Thymus (tissue), 11 donors: ENCODE results near the gene KRT83. TPM values are rescaled to one million over a fixed set of nuclear protein-coding genes. Genes with fewer than 3 reads are reported as not detected.

Experiments used
- DNase-seq, 9 donors: peaks; one replicate each; pipeline ENCODE4 v3.0.0-alpha.2; 2013; ENCODE audit warnings: low spot score in 9 of 9, low read depth in 6 of 9, missing footprints in 1 of 9
- H3K27ac ChIP-seq, 2 donors: one replicate each; pipeline ENCODE4 v1.5.1; 2013; ENCODE audit warnings: control low read depth in 1 of 2, low read depth in 1 of 2, low read length in 1 of 2, mild to moderate bottlenecking in 1 of 2, moderate library complexity in 1 of 2
- H3K27me3 ChIP-seq, 2 donors: one replicate each; pipeline ENCODE4 v1.5.1; 2013; ENCODE audit warnings: low read length in 1 of 2; ENCODE audit not compliant: control insufficient read depth in 2 of 2, insufficient read depth in 1 of 2
- H3K36me3 ChIP-seq, 2 donors: one replicate each; pipeline ENCODE4 v1.5.1; 2013; ENCODE audit warnings: low read length in 1 of 2, mild to moderate bottlenecking in 1 of 2, moderate library complexity in 1 of 2; ENCODE audit not compliant: control insufficient read depth in 2 of 2, insufficient read depth in 2 of 2
- H3K4me1 ChIP-seq, 2 donors: one replicate each; pipeline ENCODE4 v1.5.1; 2013; ENCODE audit warnings: low read length in 2 of 2; ENCODE audit not compliant: control insufficient read depth in 2 of 2, insufficient read depth in 2 of 2
- H3K4me3 ChIP-seq, 2 donors: one replicate each; pipeline ENCODE4 v1.5.1; 2013; ENCODE audit warnings: low read length in 2 of 2, control low read depth in 1 of 2, mild to moderate bottlenecking in 1 of 2
- H3K9me3 ChIP-seq, 2 donors: one replicate each; pipeline ENCODE4 v1.5.1; 2013; ENCODE audit warnings: low read length in 1 of 2, mild to moderate bottlenecking in 1 of 2; ENCODE audit not compliant: control insufficient read depth in 2 of 2, insufficient read depth in 1 of 2
- WGBS: extraction: QIAGEN DNeasy Blood & Tissue Kit; methylation state at CpG from one replicate; pipeline ENCODE4 v1.1.7; 2013; 5-methylcytosine and 5-hydroxymethylcytosine counted together
- polyA plus RNA-seq: library from polyadenylated mRNA; stranded (reverse); fragments of 200-250 nt; gene quantifications from one replicate; pipeline ENCODE4 v1.2.3, GENCODE V29; 2013
- total RNA-seq: library from RNA; stranded (reverse); fragments of 120-200 nt; gene quantifications from one replicate; pipeline ENCODE4 v1.2.4, GENCODE V29; 2013
- donor health status: healthy.

KRT83 gene
- total and polyA plus RNA-seq, 2 donors, result 0.33 to 1.0 TPM

DNA sequence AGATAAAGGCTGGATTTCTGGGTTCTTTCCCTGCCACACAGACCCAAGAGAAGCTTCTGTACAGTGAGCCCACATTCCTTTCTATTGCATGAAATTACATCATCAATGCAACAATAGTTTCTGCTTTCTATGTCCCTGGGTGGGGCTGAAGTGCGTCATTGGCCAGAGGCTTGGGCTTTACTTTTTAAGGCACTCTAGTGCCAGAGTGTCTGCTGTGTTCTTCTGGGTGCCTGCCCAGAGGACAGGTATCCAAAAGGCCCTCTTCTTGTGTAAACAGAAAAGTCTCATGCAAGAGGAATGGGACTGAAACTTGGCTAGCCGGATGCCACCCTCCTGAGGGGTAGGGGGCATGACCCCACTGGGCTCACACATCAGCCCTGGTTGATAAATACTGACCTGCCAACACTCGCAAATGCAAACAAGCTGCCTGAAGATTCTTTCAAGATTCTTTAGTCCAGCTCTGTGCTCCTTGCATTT lies 40.8 kb downstream of the KRT83 start:
- Histone ChIP-seq H3K36me3 (no peaks in the 10 kb centered on the region), H3K4me3 (no peak overlapping the region), H3K9me3 (no peaks in the 10 kb centered on the region), H3K27ac (peak overlapping the region in 1 of 2 donors; percentile 15), H3K4me1 (peaks cover 0 to 5% of the 10 kb centered on the region in 2 donors), H3K27me3 (peaks cover 2 to 34% of the 10 kb centered on the region in 2 donors)
- DNase-seq, result no peak
- WGBS, result 92% methylated on average over 3 of the region's 3 CpGs

DNA sequence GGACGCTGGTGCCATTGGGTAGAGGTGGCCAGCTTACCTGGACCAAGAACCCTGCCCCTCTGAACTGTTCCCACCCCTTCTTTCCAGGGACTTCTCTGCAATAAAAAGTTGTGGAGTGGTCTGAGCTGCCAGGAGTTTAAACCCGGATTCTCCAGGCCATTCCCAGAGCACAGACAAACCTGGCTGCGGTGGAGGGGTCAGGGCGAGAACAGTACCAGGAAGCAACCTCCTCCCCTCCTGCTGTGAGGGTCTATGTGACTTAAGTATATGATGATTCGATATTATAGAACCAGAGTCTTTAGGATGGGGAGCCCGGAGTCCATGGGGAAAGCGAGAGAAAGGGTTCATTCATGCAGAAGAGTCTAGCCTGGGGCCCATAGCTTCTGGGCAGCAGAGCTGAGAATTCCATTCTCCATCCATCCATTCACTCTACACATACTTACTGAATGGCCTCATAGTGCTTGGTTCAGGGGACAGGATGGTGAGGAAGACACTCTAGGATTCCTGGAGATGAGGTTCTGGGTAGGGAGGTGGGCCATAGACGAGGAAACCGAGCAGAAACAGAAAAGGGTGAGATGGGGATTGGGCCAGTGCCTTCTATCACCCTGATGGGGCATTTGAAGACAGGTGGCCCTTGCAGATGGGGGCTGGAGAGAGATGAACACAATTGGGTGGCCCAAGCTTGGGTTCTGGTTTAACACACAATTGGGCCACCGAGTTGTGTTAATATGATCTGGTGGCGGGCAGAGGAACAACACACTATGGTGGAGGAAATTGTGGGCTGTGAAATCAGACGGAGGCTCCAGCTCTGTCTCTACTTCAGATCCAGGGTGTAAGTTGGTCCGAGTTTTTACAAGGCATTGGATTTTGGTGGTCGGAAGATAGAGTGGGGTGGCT lies 41.5 kb downstream of the KRT83 start:
- WGBS, result 95% methylated on average over 14 of the region's 14 CpGs
- no peaks in the 10 kb centered on the region for H3K9me3 ChIP-seq
- peaks cover 2 to 37% of the 10 kb centered on the region in 2 donors for H3K27me3 ChIP-seq
- no peaks in the 10 kb centered on the region for H3K36me3 ChIP-seq
- DNase-seq, result no peak
- no peak overlapping the region for H3K27ac ChIP-seq
- no peak overlapping the region for H3K4me3 ChIP-seq
- H3K4me1 ChIP-seq, result peaks cover 0 to 5% of the 10 kb centered on the region in 2 donors

DNA sequence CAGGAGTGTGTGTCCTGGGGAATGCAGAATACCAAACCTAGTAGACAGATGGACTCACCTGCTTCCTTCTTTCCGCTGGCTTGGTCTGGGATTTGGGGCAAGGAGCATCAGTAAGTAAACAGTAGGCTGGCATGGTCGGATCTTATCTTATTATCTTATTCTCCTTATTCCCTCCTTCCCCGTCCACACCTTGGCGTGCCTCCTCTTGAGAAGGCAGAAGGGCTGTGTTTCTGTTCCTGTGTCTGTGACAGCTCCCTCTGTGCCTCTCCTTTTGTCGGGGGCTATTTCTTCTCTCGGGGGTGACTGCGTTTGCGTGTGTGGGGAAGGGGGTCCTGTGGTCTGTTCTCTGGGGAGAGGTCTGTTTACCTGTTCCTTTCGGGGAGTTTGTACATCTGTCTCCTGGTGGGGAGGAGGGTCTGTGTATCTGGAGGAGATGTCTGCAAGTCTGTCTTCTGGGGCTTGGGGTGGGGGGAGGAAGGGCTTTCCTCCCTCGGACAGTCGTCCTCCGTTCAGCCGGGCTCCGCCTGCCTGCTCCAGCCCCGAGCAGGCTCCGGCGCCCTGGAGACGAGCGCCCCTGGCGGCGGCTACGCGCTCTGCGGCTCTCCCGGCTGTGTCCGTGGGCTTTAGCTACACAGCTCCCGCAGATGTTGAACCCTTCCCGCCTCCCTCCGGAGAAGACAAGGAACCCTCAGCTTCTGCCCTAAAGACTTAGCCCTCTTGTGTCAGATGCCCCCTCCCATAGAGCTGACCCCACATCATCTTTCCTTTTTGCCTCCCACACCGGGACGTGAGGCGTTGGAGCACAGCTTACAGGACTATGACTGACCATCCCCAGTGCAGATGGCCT lies 42.4 kb downstream of the KRT83 start:
- H3K27ac ChIP-seq, result no peak overlapping the region
- no peaks in the 10 kb centered on the region for H3K36me3 ChIP-seq
- no peaks in the 10 kb centered on the region for H3K9me3 ChIP-seq
- peaks cover 0 to 5% of the 10 kb centered on the region in 2 donors for H3K4me1 ChIP-seq
- H3K4me3 ChIP-seq, result no peak overlapping the region
- WGBS, result 24% methylated on average over 32 of the region's 32 CpGs
- DNase-seq, result peak in 8 of 9 donors; percentile 2 to 73 (median 37)
- H3K27me3 ChIP-seq, result peaks cover 2 to 43% of the 10 kb centered on the region in 2 donors

DNA sequence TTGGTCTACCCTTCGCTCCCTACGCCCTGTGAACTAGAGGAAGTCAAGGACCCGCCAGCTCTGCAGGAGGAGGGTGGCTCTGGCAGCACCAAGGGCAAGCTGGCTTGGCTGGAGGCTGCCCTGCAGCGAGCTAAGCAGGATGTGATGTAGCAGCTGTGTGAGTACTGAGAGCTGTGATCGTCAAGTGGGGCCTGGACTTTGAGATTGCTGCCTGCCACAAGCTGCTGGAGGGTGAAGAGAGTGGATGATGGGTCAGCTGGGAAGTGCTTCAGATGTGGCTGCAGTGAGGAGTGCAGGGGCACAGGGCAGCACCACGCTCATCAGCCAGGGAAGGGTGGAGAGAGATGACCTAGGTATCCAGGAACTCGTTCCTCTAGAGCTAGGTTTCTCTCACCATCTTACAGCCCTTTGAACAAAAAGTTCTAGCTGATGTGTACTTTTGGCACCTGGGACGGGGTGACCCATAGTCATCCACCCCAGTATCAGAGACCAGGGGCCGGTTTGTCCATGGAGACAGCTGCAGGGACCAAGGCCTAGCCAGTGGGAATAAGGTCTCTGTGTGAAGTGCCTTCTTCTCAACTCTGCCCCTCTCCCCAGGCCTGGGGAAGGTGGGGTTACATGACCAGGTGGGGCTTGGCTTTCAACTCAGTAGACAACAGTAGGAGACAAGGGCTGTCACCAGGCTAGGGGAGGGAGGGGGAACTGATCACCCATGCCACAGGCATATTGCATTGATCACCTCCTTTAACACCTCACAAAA lies 43.5 kb downstream of the KRT83 start:
- DNase-seq, result no peak
- H3K9me3 ChIP-seq, result no peaks in the 10 kb centered on the region
- WGBS, result 78% methylated on average over 9 of the region's 9 CpGs

DNA sequence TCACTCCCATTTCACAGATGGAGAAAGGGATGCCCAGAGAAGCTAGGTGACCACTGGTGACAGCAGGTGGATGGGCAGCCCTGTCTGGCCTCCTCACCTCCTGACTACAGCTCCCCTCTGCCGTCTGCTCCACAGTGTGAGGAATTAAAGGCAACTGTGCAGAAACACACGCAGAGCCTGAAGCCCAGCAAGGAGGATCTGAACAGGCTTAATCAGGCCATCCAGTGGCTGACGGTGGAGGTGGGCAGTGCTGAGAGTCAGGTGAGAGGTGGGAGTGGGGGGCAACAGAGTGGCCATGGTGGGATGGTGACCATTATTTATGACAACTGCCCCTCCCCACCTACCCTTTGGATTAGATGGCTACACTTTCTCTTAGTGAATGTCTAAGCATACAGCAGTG lies 45.5 kb downstream of the KRT83 start:
- WGBS, result 96% methylated on average over 3 of the region's 3 CpGs
- Histone ChIP-seq H3K9me3 (no peaks in the 10 kb centered on the region), H3K36me3 (no peaks in the 10 kb centered on the region), H3K4me3 (no peak overlapping the region), H3K27me3 (peaks cover 2 to 47% of the 10 kb centered on the region in 2 donors), H3K27ac (no peak overlapping the region), H3K4me1 (peaks cover 0 to 5% of the 10 kb centered on the region in 2 donors)
- DNase-seq, result no peak

More for the DNA sequence above, 43.5 kb downstream of the KRT83 start:
- Histone ChIP-seq H3K27me3 (peaks cover 2 to 43% of the 10 kb centered on the region in 2 donors), H3K36me3 (no peaks in the 10 kb centered on the region), H3K27ac (no peak overlapping the region), H3K4me1 (peaks cover 0 to 5% of the 10 kb centered on the region in 2 donors), H3K4me3 (no peak overlapping the region)

DNA sequence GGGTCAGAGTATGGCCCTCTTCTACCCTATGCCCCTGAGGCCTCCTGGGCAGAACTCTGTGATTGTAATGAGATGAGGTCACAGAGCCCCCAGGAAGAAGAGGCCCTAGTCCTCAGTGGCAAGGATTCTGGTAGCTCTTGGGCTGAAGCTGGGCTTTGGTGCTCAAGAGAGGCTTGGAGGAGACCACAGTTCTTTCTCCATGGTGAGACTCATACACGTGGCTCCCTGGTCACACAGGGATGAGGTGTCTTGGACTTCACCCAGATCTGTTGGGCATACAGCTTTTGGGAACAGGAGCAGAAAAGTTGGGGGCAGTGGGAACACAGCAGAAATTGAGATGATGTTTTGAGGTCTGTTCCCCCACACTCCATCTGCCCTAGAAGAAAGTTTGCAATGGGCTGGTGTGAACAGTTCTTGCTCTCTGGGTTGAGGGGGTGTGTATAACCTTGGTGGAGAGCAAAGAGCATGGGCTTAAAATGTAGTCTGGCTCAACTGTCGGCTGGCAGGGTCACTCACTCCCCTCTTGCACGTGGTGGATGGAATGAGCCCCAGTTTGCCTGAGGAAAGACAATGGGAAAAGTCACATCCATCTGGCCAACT lies 46.6 kb downstream of the KRT83 start, which contains the start of gene KRT86:
KRT86 (plus strand) TSS at position 125 of the 600 bp plus-strand sequence. CDS start 27,272 bp downstream, outside the sequence.
- DNase-seq, result no peak
- peaks cover 0 to 5% of the 10 kb centered on the region in 2 donors for H3K4me1 ChIP-seq
- 88% methylated on average over 3 of the region's 3 CpGs for WGBS
- H3K27me3 ChIP-seq, result peaks cover 2 to 49% of the 10 kb centered on the region in 2 donors
- H3K27ac ChIP-seq, result no peak within 1 kb of the TSS
- H3K9me3 ChIP-seq, result no peaks in the 10 kb centered on the region
- no peak within 1 kb of the TSS for H3K4me3 ChIP-seq
- H3K36me3 ChIP-seq, result no peaks in the 10 kb centered on the region

DNA sequence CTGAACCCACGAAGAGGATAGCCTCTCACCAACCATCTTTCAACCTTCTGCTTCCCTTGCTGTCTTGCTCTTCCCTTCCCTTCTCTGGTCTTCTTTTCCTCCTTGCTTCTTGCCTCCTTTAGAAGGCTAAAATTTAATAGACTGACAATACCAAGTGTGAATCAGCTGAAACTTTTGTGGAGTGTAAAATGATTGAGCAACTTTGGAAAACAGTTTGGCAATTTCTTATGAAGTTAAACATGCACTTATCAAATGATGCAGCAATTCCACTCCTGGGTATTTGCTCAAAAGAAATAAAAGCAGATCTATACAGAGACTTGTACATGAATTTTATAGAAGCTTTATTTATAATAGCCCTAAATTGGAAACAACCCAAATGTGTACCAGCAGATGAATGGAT lies 50.0 kb downstream of the KRT83 start:
- H3K27ac ChIP-seq, result no peak overlapping the region
- peaks cover 0 to 20% of the 10 kb centered on the region in 2 donors for H3K27me3 ChIP-seq
- no peaks in the 10 kb centered on the region for H3K4me1 ChIP-seq
- no peak overlapping the region for H3K4me3 ChIP-seq
- DNase-seq, result no peak
- no peaks in the 10 kb centered on the region for H3K36me3 ChIP-seq
- H3K9me3 ChIP-seq, result no peaks in the 10 kb centered on the region
- 90% methylated on average over 1 of the region's 1 CpG for WGBS

DNA sequence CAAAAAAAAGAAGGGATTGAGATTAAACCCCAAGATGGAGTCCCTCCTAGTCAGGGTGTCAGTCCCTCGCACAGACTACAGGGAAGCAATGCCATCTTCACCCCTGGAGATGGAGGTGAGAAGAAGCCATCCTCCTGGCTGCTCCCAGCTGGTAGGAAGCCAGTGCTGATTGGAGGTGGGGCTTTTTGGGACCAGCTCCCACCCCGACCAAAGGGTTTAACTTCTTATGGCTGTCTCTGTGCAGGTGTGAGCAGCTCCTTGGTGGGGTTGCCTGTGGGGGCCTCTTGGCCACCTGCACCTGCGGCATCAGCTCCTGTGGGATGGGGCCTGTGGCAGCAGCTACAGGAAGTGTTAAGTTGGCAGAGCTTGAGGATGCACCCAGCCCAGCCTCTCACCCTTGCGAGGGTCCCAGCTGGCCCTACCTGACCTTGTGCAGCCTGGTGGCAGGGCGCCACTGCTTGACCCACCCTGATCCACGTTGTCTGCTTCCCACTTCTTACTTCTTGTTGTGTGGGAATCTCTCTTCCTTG lies 50.6 kb downstream of the KRT83 start:
- H3K9me3 ChIP-seq, result no peaks in the 10 kb centered on the region
- DNase-seq, result no peak
- no peak overlapping the region for H3K27ac ChIP-seq
- peaks cover 0 to 18% of the 10 kb centered on the region in 2 donors for H3K27me3 ChIP-seq
- WGBS, result 75% methylated on average over 6 of the region's 6 CpGs
- no peaks in the 10 kb centered on the region for H3K4me1 ChIP-seq
- H3K4me3 ChIP-seq, result no peak overlapping the region
- no peaks in the 10 kb centered on the region for H3K36me3 ChIP-seq
